GM23338 (cell line): Measurements from ENCODE around the gene TAF4. TPM values are rescaled to one million over a fixed set of nuclear protein-coding genes. Genes with fewer than 3 reads are reported as not detected.
A peak's percentile ranks its signal among the peaks of the same experiment; 100 is the strongest.

ENCODE experiments used
- ATAC-seq: fragments of 200-7000 bp; cut with Tn5 transposase; 3 replicates; pipeline ENCODE4 v1.9.1; 2020
- DNase-seq: peaks from one replicate; pipeline ENCODE4 v3.0.0-alpha.2; 2015; ENCODE audit warnings: low spot score
- H2AFZ ChIP-seq: fragments of 200-600 bp; sonication (generic); 2 replicates; pipeline ENCODE4 v1.8.0; 2016; ENCODE audit warnings: antibody characterized with exemption, mild to moderate bottlenecking, moderate library complexity
- H3F3A ChIP-seq: fragments of 200-600 bp; sonication (generic); replicated peaks from 2 replicates; pipeline ENCODE4 v1.8.0; 2017; ENCODE audit warnings: antibody characterized with exemption, mixed run types, low read depth
- H3K27ac ChIP-seq: fragments of 200-600 bp; sonication (generic); 2 replicates; pipeline ENCODE4 v1.6.1; 2016; ENCODE audit warnings: low read depth
- H3K27me3 ChIP-seq: fragments of 200-600 bp; sonication (generic); 2 replicates; pipeline ENCODE4 v1.8.0; 2016; ENCODE audit warnings: mild to moderate bottlenecking, mixed run types, moderate library complexity; ENCODE audit not compliant: insufficient read depth
- H3K36me3 ChIP-seq: fragments of 200-600 bp; sonication (generic); 2 replicates; pipeline ENCODE4 v1.8.0; 2016; ENCODE audit warnings: mild to moderate bottlenecking; ENCODE audit not compliant: insufficient read depth
- H3K4me1 ChIP-seq: fragments of 200-600 bp; sonication (generic); 2 replicates; pipeline ENCODE4 v1.8.0; 2016; ENCODE audit warnings: mild to moderate bottlenecking, moderate library complexity; ENCODE audit not compliant: insufficient read depth
- H3K4me2 ChIP-seq: fragments of 200-600 bp; sonication (generic); 2 replicates; pipeline ENCODE4 v1.7.1; 2017; ENCODE audit warnings: mixed run types
- H3K4me3 ChIP-seq: fragments of 200-600 bp; sonication (generic); 2 replicates; pipeline ENCODE4 v1.6.1; 2016; ENCODE audit warnings: mixed run types
- H3K79me2 ChIP-seq: fragments of 200-600 bp; sonication (generic); replicated peaks from 2 replicates; pipeline ENCODE4 v1.8.0; 2017; ENCODE audit warnings: mild to moderate bottlenecking; ENCODE audit not compliant: insufficient read depth
- H3K9me2 ChIP-seq: fragments of 200-600 bp; sonication (generic); 2 replicates; pipeline ENCODE4 v1.8.0; 2017; ENCODE audit not compliant: insufficient read depth
- H4K20me1 ChIP-seq: fragments of 200-600 bp; sonication (generic); replicated peaks from 2 replicates; pipeline ENCODE4 v1.8.0; 2017; ENCODE audit warnings: mild to moderate bottlenecking; ENCODE audit not compliant: insufficient read depth
- H3K27ac Mint-ChIP-seq: 2 replicates; pipeline ENCODE4 v1.8.0; 2020; ENCODE audit warnings: inconsistent platforms, mild to moderate bottlenecking, moderate library complexity, mixed read lengths
- H3K27me3 Mint-ChIP-seq: 3 replicates; pipeline ENCODE4 v1.8.0; 2022; ENCODE audit warnings: low read depth, mild to moderate bottlenecking, moderate library complexity, mixed read lengths, inconsistent platforms; ENCODE audit not compliant: insufficient read depth, poor library complexity
- H3K36me3 Mint-ChIP-seq: 3 replicates; pipeline ENCODE4 v1.8.0; 2021; ENCODE audit warnings: low read depth, mild to moderate bottlenecking, inconsistent platforms, moderate library complexity, mixed read lengths
- H3K4me1 Mint-ChIP-seq: 3 replicates; pipeline ENCODE4 v1.8.0; 2020; ENCODE audit warnings: mild to moderate bottlenecking, inconsistent platforms, mixed read lengths
- H3K4me3 Mint-ChIP-seq: 3 replicates; pipeline ENCODE4 v1.8.0; 2021; ENCODE audit warnings: moderate library complexity, mild to moderate bottlenecking, inconsistent platforms, mixed read lengths
- H3K9me3 Mint-ChIP-seq: 3 replicates; pipeline ENCODE4 v1.8.0; 2020; ENCODE audit warnings: moderate library complexity, mild to moderate bottlenecking, inconsistent platforms, mixed read lengths
- CREB1 ChIP-seq: fragments of 250-450 bp; sonication (Bioruptor Pico); IDR thresholded peaks from 2 replicates; pipeline ENCODE4 v1.5.0; 2020; ENCODE audit warnings: low read depth, mild to moderate bottlenecking, moderate library complexity
- EZH2phosphoT487 ChIP-seq: fragments of 200-600 bp; sonication (generic); IDR thresholded peaks from one replicate; pipeline ENCODE4 v1.8.1; 2018; ENCODE audit warnings: antibody characterized with exemption; ENCODE audit not compliant: unreplicated experiment
- POLR2AphosphoS5 ChIP-seq: IDR thresholded peaks from 2 replicates; pipeline ENCODE4 v1.6.1; 2016; ENCODE audit warnings: antibody characterized with exemption, low read depth
- polyA plus RNA-seq: library from polyadenylated mRNA; unstranded; fragments of >200 nt; fragmentation: Nextera tagmentation; extraction: Ambion mirVana; gene quantifications from 2 replicates; pipeline ENCODE4 v1.2.1, GENCODE V29; 2016
- total RNA-seq: library from RNA; depleted of rRNA; stranded (reverse); fragments of >200 nt; shearing (Covaris generic); gene quantifications from 2 replicates; pipeline ENCODE4 v1.2.3, GENCODE V29; 2014
- TF ChIP-seq, protein P1 (sequence below), 2 experiments: fragments of 200-600 bp in 1 of 2; sonication (generic) in 1 of 2; conservative IDR thresholded peaks; 2 replicates each; pipeline versions ENCODE4 v1.5.1 to v1.6.1; 2016 to 2017; ENCODE audit warnings: antibody characterized with exemption in 2 of 2, low read depth in 2 of 2, mild to moderate bottlenecking in 2 of 2, moderate library complexity in 1 of 2
- TF ChIP-seq, protein P2 (sequence below): IDR thresholded peaks from one replicate; pipeline ENCODE4 v1.6.1; 2018; ENCODE audit warnings: antibody characterized with exemption; ENCODE audit not compliant: unreplicated experiment
- TF ChIP-seq, protein P3 (sequence below): IDR thresholded peaks from 2 replicates; pipeline ENCODE4 v1.6.1; 2016; ENCODE audit warnings: antibody characterized with exemption

Gene TAF4
- total and polyA plus RNA-seq, 2 experiments from 2014 or later: 7.2 to 60.0 TPM

DNA sequence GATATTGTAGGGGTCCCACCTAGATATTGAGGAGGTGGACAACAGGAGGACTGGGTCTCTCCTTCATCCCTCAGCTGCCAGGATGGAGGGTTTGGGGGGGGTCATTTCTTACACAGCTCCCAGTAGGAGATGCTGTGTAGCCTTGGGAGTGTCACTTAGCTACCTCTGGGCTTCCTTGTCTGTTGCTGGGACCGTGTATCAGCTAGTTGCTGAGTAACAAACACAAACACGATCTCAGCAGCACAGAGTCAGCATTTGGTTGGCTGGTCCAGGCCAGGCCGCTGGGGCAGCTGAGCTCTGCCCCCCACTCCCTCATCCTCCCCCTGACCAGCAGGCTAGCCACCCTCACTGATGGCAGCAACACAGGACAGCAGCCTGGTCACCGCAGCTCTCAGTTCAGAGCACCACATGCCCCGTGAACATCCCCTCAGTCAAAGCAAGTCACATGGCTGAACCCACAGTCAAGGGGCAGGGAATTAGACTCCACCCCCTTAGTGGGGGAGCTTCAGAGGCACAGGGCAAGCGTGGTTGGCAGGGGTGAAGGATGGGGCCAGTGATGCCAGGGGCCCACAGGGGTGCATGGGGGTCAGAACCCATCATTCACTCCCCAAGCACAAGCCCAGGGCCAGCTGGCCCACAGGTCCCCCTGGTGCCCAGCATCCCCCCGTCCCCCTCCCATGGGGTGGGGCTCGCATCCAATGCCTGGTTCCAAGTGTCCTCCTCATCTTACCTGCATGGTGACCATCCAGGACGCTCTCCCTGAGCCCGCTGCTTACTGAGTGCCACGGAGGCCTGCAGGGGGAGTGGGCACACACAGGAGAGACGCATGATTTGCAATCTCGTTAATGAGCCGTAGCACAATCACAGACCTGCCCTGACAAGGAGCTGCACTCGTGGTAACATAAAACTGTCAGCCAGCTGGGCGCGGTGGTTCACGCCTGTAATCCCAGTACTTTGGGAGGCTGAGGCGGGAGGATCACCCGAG, 112.4 kb downstream of the TAF4 start:
- Histone ChIP-seq H4K20me1 (peaks cover 3% of the 10 kb centered on the region; the same call in 1 of the 2 replicates), H3K27ac (no peak overlapping the region), H2AFZ (no peak overlapping the region), H3K36me3 (no peaks in the 10 kb centered on the region), H3K4me1 (peaks cover 8% of the 10 kb centered on the region), H3K4me2 (no peak overlapping the region), H3K27me3 (no peaks in the 10 kb centered on the region), H3K4me3 (no peak overlapping the region), H3K9me2 (no peaks in the 10 kb centered on the region), H3F3A (no peaks in the 10 kb centered on the region), H3K79me2 (no peaks in the 10 kb centered on the region)
- peaks cover 30% of the 10 kb centered on the region for H3K4me1 Mint-ChIP-seq
- no peak overlapping the region for H3K27ac Mint-ChIP-seq
- H3K27me3 Mint-ChIP-seq: peaks cover 14% of the 10 kb centered on the region
- no peak for ATAC-seq
- DNase-seq: no peak
- H3K4me3 Mint-ChIP-seq: no peak overlapping the region
- H3K36me3 Mint-ChIP-seq: no peaks in the 10 kb centered on the region; the same call in 2 of the 3 replicates
- no peaks in the 10 kb centered on the region; the same call in 1 of the 3 replicates for H3K9me3 Mint-ChIP-seq
- TF ChIP-seq, protein P1, sequence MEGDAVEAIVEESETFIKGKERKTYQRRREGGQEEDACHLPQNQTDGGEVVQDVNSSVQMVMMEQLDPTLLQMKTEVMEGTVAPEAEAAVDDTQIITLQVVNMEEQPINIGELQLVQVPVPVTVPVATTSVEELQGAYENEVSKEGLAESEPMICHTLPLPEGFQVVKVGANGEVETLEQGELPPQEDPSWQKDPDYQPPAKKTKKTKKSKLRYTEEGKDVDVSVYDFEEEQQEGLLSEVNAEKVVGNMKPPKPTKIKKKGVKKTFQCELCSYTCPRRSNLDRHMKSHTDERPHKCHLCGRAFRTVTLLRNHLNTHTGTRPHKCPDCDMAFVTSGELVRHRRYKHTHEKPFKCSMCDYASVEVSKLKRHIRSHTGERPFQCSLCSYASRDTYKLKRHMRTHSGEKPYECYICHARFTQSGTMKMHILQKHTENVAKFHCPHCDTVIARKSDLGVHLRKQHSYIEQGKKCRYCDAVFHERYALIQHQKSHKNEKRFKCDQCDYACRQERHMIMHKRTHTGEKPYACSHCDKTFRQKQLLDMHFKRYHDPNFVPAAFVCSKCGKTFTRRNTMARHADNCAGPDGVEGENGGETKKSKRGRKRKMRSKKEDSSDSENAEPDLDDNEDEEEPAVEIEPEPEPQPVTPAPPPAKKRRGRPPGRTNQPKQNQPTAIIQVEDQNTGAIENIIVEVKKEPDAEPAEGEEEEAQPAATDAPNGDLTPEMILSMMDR (conservative IDR thresholded peaks at IDR 0.05; ENCODE audit: low read depth in 2 of 2): peak in 1 of 2 experiments; percentile 3; a peak in 1 of 4 replicates
- no peak for TF ChIP-seq POLR2AphosphoS5

DNA sequence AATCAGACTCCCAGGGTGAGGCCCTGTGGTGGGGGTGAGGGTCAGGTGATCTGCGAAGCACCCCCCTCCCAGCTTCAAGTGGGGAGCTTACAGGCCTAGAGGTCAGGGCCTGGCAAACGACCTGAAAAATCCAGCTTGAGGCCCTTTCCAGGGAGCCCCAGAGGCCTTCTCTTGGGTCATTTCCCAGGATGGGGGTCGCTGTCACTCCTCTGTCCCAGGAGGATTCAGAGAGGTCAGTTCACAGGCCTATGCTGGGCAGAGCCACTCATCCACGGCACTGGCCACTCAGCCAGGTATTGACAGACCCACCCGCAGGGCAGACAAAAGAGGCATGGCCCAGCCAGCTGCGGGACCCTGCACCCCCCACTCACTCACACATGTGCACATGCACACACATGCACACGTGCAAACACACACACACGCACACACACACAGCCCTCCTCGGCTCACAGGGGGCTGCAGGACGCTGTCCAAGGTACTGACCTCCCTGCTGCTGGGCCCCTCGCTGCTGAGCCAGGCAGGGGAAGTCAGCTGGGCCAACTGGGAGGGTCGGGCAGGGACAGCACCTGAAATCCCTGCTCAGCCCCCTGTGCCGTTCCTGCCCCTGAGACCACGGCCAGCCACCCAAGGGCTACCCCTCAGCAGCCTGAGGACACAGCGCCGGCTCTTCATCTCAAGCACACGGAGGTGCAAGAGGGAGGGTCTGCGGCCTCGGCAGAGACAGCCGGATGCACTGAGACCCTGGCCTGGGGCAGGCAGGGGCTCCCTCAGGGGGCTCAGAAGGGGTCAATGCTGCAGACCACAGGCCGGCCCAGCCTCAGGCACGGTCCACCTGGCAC, 113.8 kb downstream of the TAF4 start:
- Histone ChIP-seq H2AFZ (no peak overlapping the region), H3K4me3 (no peak overlapping the region), H3K36me3 (no peaks in the 10 kb centered on the region), H3K9me2 (no peaks in the 10 kb centered on the region), H3K4me1 (peaks cover 8% of the 10 kb centered on the region), H3K4me2 (peak overlapping the region; percentile 62; the same call in 1 of the 2 replicates), H3K27ac (no peak overlapping the region), H3F3A (no peaks in the 10 kb centered on the region), H3K79me2 (no peaks in the 10 kb centered on the region), H3K27me3 (no peaks in the 10 kb centered on the region), H4K20me1 (peaks cover 3% of the 10 kb centered on the region; the same call in 1 of the 2 replicates)
- Mint-ChIP-seq H3K9me3 (no peaks in the 10 kb centered on the region; the same call in 1 of the 3 replicates), H3K4me3 (no peak overlapping the region), H3K27ac (no peak overlapping the region), H3K36me3 (no peaks in the 10 kb centered on the region; the same call in 2 of the 3 replicates), H3K4me1 (peaks cover 29% of the 10 kb centered on the region), H3K27me3 (peaks cover 14% of the 10 kb centered on the region)
- ATAC-seq: peak; percentile 83
- DNase-seq: peak; percentile 85
- TF ChIP-seq, protein P2, sequence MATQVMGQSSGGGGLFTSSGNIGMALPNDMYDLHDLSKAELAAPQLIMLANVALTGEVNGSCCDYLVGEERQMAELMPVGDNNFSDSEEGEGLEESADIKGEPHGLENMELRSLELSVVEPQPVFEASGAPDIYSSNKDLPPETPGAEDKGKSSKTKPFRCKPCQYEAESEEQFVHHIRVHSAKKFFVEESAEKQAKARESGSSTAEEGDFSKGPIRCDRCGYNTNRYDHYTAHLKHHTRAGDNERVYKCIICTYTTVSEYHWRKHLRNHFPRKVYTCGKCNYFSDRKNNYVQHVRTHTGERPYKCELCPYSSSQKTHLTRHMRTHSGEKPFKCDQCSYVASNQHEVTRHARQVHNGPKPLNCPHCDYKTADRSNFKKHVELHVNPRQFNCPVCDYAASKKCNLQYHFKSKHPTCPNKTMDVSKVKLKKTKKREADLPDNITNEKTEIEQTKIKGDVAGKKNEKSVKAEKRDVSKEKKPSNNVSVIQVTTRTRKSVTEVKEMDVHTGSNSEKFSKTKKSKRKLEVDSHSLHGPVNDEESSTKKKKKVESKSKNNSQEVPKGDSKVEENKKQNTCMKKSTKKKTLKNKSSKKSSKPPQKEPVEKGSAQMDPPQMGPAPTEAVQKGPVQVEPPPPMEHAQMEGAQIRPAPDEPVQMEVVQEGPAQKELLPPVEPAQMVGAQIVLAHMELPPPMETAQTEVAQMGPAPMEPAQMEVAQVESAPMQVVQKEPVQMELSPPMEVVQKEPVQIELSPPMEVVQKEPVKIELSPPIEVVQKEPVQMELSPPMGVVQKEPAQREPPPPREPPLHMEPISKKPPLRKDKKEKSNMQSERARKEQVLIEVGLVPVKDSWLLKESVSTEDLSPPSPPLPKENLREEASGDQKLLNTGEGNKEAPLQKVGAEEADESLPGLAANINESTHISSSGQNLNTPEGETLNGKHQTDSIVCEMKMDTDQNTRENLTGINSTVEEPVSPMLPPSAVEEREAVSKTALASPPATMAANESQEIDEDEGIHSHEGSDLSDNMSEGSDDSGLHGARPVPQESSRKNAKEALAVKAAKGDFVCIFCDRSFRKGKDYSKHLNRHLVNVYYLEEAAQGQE: peak; percentile 99
- TF ChIP-seq POLR2AphosphoS5 (no peak), EZH2phosphoT487 (no peak), CREB1 (CRISPR knock-in tag) (peak; percentile 26; the same call in 1 of the 2 replicates)
- TF ChIP-seq, protein P3, sequence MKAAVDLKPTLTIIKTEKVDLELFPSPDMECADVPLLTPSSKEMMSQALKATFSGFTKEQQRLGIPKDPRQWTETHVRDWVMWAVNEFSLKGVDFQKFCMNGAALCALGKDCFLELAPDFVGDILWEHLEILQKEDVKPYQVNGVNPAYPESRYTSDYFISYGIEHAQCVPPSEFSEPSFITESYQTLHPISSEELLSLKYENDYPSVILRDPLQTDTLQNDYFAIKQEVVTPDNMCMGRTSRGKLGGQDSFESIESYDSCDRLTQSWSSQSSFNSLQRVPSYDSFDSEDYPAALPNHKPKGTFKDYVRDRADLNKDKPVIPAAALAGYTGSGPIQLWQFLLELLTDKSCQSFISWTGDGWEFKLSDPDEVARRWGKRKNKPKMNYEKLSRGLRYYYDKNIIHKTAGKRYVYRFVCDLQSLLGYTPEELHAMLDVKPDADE: no peak
- TF ChIP-seq, protein P1 (conservative IDR thresholded peaks at IDR 0.05; ENCODE audit: low read depth in 2 of 2): no peak
